ENCODE data around the gene SIM1.

The SIM1 gene

DNA sequence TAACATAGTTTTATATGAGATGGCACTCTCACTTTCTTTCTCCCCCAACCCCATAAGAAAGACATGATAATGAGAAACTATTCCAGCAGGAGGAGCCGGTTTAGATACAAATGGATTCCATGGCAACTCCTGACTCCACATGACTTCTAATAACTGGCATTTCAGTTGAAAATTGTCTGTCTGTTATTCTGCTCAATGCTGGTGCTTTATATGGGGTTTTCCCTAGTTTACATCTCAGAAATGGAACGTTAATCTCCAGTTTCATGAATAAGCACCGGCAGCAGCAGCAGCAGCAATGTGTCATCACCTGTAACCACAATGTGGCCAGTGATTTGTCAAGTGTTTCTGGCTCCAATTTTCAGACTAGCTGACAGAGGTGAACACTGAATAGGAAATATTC lies 8.0 kb upstream of the SIM1 start:
- no peak for DNase-seq (ENCODE audit: low spot score)

DNA sequence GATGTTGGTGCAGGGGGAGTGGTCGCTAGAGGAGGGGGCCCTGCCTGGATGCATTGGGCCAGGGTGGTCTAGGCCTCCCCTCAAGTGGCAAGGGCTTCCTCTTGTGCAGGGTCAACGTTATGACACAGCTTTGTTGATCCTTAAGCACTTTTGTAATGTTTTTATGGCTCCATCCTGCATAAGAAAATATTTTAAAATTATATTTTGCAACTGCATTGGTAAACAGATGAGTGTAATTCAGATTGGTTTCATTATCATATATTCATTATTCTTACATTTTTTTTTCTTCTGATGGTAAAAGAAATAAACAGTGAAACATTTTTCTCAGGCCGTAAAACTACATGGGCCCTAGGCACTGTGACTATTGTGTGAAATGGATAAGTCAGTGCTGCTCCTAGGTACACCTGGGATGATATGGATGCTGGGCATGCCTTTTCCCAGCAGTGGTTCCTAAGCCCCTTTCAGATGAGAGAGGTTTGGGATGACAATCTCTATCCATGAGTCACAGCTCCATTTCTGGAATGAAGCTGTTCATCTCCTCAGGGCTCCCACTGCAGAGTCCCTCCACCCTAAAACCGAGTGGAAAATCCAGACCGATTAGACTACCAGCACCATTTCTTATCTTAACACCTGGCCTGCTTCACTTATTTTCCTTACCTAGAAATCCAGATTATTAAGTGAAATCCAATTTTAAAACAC lies 5.8 kb upstream of the SIM1 start:
- no peak for DNase-seq (ENCODE audit: low spot score)

DNA sequence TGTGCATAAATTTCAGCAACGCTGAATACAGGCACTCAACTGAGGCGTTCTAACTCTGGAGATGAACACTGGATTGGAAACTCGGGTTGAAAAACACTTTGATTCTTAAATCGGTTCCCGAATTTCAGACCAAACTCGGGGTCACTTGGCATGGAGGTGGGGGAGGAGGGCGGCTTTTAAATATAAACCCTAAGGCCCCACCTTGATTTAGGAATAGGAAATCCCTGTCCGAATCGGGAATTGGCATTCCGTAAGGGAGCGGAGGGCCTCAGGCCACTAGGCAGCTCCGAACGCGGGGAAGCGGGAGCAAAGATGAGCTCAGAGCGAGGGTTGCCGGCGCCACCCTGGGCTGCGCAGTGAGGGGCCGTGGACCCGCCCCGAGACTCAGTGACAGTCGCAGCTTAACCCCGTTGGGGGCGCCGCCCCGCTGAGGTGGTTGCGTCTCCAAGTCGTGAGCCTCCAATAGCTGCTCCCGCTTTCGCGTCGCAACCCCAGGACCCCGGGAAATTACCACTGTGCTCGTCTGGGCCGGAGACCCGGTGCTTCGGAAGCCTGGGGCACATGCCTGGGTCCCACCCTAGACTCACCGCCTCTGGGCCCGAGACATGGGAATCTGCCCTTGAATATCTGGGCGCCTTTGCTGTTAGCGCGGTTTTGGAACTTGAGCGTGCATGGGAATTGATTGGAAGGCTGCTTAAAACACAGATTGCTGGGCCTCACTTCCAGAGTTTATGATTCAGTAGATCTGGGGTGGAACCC lies 4.6 kb upstream of the SIM1 start:
- DNase-seq (ENCODE audit: low spot score), result no peak

DNA sequence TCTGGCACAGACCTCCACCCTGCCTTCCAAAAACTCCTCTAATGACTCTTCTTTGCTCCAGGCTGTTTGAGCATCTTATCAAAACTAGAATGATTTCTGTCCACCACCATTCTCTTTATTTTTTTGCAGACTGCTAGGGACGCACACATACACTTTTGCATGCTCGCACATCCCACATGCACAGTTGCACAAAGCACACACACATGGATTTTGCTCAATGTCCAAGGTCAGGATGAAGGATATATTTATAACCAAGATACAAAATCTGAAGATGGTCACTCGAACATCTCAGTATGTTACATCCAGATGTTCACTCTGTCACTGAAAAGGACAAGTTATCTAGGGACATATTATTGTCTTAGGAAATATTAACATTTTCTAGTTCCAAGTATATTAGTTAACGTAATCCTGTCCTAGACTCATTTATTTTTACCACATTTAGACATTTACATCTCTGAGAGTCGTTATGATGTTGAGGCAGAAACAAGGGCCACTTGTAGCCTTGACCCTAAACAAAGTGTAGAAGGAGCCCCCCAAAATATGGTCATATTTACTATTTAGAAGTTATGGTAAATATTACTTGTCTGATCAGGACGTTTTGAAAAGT lies 3.4 kb upstream of the SIM1 start:
- no peak for DNase-seq (ENCODE audit: low spot score)

DNA sequence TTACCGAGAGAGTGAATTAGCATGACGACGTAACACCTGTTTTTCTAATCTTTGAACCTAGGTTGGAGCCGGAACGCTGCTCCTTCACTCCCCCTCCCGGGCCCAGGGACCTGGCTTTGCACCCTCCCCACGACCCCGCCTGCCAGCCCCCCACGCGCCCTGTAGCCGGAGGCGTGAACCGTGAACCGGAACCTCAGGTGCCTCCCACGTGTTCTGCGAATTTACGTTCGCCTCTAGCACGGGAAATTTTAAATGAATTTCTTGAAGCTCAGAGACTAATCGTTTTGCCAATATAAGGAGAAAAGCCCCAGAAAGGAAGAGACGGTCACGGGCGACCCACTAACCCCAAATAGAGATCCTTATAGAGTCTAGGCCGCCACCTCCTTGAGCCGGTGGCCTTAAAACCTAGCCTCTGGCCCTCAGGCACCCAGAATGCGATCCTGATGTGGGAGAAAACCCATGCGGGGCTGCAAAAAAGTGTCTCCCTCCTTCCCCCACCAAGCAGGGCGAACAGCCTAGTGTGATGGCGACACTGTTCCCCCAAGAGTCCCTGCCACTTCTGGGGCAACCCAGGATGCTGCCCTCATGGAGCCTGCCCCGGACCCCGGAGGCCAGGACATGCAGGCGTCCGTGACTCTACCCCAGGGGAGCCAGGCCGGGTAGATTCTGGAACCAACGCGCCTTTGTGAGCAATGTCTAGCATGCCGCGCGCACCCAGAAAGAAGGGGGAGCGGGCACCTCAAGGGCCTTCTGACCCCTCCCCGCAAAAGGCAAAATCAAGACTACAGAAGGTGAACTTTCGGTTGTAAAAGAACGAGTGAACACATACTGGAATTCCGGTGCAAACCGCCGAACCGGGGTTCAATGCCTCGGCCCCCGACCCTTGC lies 2.7 kb upstream of the SIM1 start:
- DNase-seq (ENCODE audit: low spot score), result no peak

DNA sequence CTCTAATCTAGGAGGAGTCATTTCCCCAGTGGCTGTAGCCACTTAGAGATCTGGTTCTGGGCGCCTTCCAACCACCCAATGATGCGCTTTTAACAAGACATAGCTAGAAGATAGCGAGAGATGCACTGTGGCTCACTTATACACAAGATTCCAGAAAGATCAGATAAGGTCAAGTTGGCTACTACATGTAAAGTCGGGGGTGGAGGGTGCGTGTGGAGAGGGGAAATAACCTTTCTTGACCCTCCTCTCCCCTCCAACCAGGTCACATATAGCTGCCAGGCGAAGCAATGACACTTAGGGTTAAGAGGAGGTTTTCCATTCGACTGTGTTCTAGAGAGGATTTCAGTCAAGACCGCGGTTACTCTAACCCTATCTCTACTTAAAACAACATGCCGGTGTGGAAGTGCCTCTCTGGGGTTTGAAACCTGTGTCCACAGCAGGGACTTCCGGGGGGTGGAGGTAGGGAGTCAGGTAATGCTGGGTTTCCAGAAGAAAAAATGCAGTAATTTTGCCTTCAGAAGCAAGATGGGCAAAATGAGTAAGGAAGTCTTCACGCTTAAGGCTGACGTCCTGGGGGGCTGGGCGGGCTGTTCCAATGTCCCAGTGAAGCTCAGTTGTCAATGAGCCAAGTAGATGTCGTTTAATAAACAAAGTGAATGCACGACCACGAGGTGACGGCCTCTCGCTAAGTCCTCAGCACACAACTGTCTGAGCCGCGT lies 1.8 kb upstream of the SIM1 start:
- no peak for DNase-seq (ENCODE audit: low spot score)

DNA sequence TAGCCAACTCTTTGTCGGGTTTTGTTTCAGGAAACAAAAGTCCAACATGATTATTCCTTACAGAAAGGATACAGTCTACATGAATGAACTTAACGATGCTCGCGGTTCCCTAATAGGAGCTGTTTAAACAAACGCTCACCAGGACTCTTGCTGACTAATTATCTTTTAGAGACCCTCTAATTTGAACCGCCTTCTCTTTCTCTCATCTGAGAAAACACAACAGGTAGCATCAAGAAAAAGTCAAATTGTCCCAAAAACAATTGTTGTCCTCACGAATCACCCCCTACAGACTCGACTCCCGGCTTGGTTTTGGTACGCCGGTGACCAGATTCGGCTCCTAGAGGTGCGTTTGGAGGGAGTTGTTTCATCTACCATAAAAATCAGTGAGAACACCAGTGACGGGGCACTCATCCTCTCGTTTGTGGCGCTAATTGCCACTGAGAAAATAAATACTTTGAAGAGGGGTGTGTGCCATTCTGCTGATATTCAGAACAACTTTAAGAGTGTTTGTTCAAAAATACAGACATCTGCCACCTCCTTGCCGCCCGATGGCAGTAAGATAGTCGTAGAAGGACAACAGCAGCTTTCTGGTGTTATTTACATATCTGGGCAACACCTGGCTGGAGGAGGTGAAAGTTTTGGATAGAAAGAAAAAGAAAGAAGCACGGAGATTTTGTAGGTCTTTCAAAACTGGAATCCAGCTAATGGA lies 1.1 kb upstream of the SIM1 start:
- DNase-seq (ENCODE audit: low spot score), result no peak

DNA sequence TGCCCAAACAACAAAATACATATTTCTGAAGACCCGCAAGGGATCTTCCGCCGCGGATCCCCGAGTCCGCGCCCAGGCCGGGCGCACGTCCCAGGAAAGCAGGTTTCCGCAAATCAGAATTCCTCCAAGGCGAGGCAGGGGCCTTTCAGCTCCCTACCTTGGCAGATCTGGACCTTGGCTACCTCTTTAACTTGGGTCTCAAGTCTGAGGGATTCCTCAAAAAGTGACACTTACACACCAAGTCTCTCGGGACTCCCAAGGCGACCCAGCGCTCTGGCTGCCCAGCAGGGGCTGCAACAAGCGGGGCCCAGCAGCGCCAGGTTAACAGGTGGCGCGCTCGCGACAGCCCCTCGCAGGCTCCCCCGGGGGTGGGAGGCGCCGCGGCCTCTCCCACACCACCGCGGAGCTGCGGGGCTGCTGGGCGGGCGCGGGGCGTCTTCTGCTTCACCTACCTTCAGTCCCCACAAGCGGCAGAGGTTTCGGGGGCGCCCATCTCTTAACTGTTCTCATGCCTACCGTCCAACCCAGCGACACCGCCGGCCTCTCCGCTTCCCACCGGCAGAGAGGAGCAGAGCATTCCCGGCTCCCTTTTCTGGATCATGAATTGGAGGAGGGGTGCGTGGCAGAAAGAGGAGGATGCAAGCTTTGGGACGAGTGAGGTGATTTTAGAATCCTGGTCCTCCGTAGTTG lies 414 bp downstream of the SIM1 start:
- no peak for DNase-seq (ENCODE audit: low spot score)

DNA sequence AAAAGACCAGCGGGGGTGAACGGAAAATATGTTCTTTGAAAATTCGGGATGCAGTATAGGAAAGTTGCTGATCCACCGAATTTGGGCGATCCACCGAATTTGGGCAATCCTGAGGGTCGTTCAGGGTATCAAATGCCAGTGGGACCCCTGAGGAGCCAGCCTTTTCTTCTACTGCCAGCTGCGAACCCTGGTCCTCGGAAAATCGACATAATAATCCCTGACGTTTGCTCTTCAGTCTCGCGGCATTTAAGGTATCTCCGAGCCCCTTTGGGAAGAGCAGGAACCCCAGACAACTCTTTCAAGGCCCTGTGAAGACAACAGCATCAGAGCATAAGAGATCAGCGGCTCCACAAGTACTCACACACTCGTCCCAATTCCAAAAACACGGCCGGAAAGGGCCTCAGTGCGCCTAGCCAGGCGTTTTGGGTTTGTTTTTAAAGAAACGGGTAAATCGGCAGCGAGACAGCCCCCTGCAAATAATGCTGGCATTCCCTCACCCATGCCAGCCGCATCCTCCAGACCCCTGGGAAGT lies 1.0 kb downstream of the SIM1 start:
- no peak for DNase-seq (ENCODE audit: low spot score)

DNA sequence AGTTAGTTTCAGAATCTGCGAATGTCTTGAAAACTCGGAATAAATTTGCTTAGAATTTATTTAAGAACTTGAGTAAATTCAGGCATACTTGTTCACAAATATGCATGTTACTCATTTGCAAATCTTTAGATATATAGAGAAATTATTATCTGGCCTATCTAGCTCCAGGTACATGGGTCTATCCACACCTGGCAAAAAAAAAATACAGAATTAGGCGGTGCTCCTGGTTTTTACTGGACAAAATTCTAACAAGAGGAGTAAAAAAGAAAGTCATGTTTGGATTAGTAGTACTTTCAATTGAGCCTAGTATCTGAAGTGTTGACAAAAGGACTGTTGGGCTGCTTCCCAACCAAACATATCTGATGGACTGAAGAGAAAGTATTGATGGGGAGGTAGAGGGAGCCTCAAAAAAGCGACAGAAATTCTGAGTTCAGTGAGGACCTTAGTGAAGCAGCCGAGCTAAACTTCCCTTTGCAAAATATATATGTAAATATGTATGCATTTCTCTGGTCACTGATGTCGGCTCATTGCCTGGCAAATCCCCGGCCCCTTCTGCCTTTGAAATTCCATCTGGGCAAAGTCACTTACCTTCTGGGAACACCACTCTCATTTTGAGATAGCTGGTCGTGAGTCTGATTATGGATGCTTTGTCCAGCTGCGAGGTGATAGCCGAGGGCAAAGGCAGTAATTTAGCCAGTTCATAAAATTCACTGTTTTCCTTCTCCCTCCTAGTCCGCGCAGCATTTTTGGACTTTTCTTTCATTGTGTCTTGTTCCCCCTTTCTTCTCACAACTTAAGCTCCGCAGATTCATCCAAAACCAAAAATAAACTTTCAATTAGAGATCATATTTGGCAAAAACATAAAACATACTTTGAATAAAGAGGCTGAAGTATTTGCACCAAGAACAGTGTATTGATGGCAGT lies 1.8 kb downstream of the SIM1 start:
- DNase-seq (ENCODE audit: low spot score), result no peak

DNA sequence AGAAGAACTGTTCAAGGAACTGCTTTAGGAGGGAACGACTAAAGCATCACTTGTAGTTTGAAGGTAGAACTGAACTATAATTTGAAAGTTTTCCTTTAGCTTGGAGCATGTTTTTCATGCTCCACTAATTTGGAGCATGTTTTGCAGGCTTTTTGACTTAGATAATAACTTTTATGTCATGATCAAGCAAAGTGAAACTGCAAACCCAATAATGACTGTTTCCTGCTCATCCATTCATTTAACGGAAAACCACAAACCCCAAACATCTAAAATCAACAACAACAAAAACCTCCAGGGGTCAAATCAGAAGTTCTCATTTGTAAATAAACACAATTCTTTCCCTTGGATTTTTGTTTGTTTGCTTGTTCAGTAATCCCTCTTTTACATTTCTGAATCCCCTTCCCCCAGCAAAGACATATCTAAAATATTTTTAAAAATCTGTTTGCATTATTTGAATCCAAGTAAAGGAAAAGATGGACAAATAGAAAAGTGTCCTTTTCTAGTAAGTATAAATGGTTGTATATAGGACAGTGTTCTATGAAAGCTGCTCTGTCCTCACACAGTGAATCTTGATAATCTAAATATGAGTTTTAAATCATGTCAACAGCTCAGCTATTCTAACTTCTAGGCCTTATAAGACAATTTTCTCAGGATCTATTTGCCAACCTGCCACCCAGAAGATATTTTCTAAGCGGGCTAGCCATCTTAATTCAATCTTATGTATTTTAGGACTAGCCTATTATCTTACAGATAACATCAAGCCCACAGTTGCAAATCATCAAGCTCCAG lies 2.6 kb downstream of the SIM1 start:
- no peak for DNase-seq (ENCODE audit: low spot score)

DNA sequence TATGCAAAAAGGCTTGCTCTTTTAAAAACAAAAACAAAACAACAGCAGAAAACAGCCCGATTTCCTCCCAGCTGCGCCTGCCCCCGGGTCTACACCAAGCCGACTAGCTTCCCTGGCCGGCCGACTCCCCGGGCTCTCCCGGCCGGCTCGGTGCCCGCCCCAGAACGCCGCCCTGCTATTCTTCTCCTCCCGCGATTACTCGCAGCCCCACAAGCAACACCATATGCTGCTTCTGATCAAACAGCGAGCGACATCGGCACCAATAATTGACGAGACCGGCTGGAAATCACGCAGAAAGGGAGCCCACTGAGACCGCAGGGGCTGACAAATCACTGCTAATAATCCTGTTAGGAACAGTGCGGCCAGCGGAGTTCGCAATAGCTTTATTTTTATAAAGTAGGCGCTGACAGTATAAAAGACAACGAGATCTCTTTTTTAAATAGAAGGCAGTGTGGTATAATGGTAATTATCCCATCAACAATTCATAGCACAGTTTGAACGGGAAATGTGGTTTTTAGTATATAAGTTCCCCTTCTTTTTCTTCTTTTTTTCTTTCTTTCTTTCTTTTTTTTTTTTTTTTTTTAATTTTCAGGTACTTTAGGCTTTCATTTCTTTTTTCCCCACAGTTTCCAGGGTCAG lies 3.3 kb downstream of the SIM1 start:
- peak; percentile 12 for DNase-seq (ENCODE audit: low spot score)

DNA sequence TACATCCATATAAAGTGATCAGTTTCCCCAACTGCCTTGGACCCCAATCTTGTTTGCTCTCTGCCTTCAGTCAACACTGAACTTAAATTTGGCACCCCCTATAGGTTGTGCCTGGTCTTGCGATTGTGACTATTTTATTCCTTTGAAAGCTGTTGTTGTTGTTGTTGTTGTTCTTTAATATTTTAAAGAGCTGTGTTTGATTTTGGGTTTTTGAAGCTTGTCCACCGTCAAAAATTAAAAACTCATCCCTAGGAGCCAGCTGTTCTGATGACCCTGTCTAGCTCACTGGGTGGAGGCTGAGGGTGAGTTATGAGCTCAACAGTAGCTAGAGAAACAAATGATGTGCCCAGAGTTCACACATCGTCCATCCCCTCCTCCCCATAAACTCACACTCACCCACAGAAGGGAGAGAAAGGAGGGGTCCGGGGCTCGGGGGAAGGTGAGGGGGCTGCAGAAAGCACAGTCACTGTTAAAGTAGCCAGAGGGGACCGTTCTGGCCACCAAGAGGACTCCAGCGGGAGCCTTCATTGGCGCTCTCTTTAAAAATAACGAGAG lies 4.0 kb downstream of the SIM1 start:
- no peak for DNase-seq (ENCODE audit: low spot score)

DNA sequence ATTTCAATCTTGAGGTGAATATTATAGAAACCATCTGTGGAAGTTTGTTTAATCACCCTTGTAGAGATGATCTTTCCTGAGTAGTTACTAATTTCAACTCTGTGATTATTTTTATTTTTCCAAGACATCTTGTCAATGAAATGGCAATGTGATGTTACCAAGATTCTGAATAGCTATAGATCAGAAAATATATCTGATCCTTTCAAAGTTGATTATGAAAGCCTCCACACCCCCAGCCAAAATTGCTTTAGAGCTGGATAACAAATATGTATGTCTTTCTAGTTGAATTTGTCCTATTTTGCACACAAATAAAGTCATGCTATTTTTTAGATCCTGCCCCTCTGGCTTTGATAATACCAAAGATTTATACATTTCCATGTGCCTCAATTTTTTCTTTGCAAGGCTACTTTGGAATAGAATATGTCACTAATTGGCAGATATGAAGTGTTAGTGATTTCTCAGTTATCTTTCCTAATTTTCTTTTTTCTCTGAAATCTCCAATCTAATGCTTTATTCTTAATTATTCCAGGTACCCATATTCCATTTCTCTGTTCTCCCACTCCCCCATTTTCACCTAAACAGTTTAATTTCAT lies 5.0 kb downstream of the SIM1 start:
- no peak for DNase-seq (ENCODE audit: low spot score)

DNA sequence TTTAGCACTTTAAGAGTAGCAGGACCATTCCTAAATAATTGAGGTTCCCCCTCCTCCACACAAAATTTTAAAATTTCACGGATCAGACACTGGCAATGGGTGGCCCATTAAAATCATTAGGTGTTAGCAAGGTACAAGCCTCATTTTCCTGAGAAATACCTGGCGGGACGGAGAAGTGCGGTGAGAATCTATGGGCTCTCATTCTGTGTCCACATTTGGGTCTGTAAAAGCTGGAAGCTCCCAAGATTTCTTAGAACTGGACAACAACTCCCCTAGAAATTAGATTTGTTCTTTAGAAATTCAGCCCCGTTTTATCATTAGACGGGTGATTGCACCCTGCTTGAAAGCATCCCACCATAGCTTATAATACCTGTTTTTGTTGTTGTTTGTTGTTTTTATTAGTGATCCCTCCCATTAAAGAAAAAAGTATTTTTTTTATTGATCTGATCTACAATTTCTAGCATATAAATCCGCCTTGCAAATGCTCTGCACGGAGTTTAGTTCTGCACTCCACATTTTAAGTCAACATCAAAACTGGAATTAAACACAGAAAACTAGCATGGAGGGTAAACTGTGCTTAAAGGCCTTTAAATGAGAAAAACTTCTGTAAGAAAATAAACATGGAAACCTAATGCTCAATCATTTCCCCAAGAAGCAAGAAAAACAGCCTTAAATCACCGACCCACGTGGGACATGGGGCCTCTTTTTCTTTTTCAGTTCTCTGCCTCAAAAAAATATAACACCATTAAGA lies 5.7 kb downstream of the SIM1 start:
- no peak for DNase-seq (ENCODE audit: low spot score)

Measured in SK-N-DZ (cell line).